ENCODE data around the gene RBMY1F.
"Not testable (repeated sequence)": the region's sequence is repeated elsewhere in the genome, so short reads cannot be mapped to it uniquely, and the experiment has no call there.

Gene RBMY1F

DNA sequence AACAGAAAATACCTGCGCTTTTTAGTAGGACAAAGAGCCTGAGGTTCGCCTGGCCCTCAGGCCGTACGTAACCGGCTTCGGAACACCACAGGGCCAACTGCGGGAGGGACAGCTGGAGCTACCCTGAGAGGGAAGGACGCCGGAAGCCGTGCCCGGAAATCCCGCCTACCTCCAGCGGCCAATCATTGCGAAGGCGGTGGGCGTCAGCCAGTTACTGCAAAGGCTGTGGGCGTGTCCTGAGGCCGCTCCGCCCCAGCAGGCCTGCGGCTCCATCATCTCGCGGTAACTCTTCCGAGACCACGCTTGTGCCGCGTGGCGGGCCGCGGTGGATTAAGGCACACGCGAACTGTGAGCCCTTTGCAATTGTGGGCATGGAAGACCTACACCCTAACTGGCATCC lies at the start of gene RBMY1F:
Gene RBMY1F (minus strand): TSS at position 101 of the 400 bp plus-strand sequence. CDS start 1,954 bp downstream, outside the sequence.
- not testable (repeated sequence) for DNase-seq

DNA sequence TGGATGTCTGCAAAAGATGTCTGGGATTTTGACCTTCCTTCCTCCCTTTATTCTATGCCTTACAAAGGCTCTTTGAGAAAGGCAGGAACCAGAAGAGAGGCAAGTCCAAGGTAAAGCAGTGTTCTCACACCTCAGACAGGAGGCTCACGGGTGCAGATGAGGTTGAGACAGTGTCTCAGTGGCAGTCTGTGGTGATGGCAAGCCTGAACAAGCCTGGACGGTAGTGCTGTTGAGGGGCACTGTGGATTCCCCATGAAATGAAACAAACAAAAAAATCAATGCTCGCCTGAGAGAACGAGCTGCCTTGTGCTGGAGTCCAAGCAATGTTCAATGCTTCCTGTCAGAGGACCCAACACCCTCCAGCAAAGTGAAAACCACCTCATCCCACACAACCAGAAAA lies 31.6 kb downstream of the RBMY1F start:
- DNase-seq = not testable (repeated sequence)

DNA sequence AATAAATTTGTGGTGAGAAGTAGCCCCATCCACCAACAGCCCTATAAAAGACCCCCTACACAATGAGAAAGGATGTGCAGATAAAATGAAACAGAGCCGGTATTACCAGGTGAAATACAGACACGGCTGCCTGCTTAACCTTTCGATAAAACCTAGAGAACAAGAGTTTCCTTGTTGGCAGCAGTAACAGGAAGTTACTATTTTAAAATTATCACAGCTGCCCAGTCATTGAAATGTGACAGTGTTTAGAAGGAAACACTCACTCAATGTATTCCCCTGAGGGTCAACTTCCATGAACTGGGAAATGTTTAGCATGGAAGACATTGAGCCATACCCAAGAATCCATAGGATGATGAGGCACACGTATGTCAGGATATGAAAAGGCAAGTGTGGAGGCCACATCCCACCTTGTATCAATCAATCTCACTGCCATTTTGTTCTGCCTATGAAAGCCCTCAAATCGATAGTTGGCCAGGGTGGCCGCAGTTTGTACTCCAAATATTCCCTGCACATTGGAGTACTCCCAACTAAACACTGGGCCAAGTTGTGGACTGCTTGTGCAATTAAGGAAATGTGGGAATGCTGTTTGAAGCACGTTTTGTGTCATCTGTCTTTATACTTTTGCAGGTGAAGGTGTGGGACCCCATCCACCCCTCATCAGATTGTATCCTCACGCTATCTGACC lies 41.6 kb downstream of the RBMY1F start:
- not testable (repeated sequence) for DNase-seq

DNA sequence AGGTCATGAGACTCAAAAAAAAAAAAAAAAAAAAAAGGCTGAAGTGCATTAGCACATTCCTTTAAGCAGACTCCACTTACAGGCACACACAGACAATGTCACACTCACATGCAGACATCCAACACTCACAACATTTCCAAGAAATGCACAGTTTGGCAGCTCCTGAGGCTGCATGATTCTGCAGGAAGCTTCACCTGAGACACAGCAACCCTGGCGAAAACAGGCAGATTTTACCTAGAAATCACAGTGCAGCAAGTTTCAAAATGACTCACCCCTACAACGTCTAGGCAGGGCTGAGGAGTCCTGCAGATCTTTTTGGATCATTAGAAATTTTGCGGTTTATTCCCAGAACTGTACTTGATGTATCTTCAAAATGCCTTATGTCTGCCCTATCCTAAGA lies 48.0 kb downstream of the RBMY1F start:
- not testable (repeated sequence) for DNase-seq

DNA sequence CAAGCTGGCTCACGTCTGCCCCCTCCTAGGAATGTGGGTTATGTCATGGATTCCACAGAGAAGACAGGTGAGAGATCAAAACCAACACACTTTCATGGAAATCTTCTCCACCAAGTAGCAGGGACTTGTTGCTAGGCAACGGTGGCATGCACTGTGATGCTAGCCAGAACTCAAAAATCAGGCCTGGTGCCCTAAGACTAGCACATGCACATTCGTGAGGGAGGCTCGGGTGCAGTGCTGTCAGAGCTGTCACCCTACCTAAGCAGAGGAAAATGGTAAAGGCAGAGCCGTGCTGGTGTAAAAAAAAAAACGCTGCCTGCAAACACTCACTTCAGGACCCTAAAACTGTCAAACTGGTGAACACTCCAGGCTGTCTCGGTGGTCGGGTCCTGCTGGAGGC lies 52.2 kb downstream of the RBMY1F start:
- DNase-seq = not testable (repeated sequence)
